Activated T-helper 17 cell treated with anti-CD3 and anti-CD28 coated beads, Interleukin-2, amount 50 U/mL, for 72 hours (primary cell): ENCODE results near the gene LRRC1. TPM values are rescaled to one million over a fixed set of nuclear protein-coding genes. Genes with fewer than 3 reads are reported as not detected.

Experiments
- ATAC-seq: fragments of 150-1000 bp; cut with Tn5 transposase; replicated peaks from 2 replicates; pipeline ENCODE4 v1.10.0; 2021; ENCODE audit warnings: mild to moderate bottlenecking, moderate library complexity
- H3K27ac Mint-ChIP-seq: one replicate; pipeline ENCODE4 v1.8.0; 2022; ENCODE audit warnings: mixed read lengths
- H3K27me3 Mint-ChIP-seq: one replicate; pipeline ENCODE4 v1.8.0; 2022; ENCODE audit warnings: mixed read lengths
- H3K36me3 Mint-ChIP-seq: one replicate; pipeline ENCODE4 v1.8.0; 2022; ENCODE audit warnings: low read depth, mild to moderate bottlenecking, mixed read lengths
- H3K4me1 Mint-ChIP-seq: one replicate; pipeline ENCODE4 v1.8.0; 2022; ENCODE audit warnings: mixed read lengths
- H3K4me3 Mint-ChIP-seq: one replicate; pipeline ENCODE4 v1.8.0; 2022; ENCODE audit warnings: mild to moderate bottlenecking, mixed read lengths
- H3K9me3 Mint-ChIP-seq: one replicate; pipeline ENCODE4 v1.8.0; 2022; ENCODE audit warnings: mixed read lengths
- total RNA-seq, 2 donors: library from RNA; stranded (reverse); gene quantifications; one replicate each; pipeline ENCODE4 v1.2.3, GENCODE V29; 2022

The LRRC1 gene
- total RNA-seq, 2 donors from 2014 or later: 1.7 to 2.2 TPM

DNA sequence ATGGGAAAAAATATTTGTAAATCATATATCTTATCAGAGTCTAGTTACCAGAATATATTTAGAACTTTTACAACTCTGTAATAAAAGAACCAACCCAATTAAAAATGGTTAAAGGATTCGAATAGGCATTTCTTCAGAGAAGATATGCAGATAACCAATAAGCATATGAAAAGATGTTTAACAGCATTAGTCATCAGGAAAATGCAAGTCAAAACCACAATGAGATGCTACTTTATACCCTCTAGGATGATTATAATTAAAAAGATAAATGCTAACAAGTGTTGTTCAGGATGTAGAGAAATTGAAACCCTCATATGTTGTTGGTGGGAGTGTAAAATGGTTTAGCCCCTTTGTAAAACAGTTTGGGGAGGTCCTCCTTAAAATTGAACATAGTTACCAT lies 94.1 kb downstream of the LRRC1 start:
- ATAC-seq: no peak
- no peaks in the 10 kb centered on the region for H3K4me1 Mint-ChIP-seq
- no peaks in the 10 kb centered on the region for H3K9me3 Mint-ChIP-seq
- no peaks in the 10 kb centered on the region for H3K36me3 Mint-ChIP-seq
- no peak overlapping the region for H3K27ac Mint-ChIP-seq
- no peak overlapping the region for H3K4me3 Mint-ChIP-seq
- no peaks in the 10 kb centered on the region for H3K27me3 Mint-ChIP-seq

DNA sequence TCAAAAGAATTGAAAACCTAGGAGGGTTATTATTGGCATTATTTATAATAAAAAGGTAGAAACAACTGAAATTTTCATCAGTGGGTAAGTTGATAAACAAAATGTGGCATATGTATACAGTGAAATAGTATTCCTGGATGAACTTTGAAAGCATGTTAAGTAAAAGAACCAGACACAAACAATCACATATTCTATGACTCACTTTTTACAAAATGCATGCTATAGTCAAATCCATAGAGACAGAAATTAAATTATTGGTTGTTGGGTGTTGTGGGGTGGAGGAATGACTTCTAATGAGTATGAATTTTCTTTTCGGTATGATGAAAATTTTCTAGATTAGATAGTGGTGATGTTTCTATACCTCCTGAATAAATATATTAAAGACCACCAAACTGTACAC lies 94.6 kb downstream of the LRRC1 start:
- no peaks in the 10 kb centered on the region for H3K9me3 Mint-ChIP-seq
- no peak overlapping the region for H3K27ac Mint-ChIP-seq
- no peaks in the 10 kb centered on the region for H3K36me3 Mint-ChIP-seq
- H3K4me1 Mint-ChIP-seq: peaks cover 3% of the 10 kb centered on the region
- H3K4me3 Mint-ChIP-seq: no peak overlapping the region
- no peak for ATAC-seq
- H3K27me3 Mint-ChIP-seq: no peaks in the 10 kb centered on the region

DNA sequence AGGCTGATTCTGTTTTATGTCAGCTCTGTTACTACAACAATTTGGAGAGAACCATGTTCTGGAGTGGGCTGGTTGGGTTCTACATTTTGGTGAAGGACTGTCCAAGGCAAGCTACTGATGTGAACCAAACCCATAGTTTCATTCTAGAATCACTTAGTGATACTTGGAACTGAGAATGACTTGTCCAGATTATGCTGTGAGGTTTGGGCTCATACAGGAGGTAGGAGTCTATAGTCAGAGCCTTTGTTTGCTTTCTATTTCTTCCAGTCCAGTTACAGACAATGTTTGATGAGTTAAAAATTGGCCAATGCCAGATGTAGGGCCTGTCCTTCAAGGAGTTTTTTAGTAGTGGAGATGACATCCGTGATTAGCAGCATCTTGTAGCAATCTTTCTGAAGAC lies 97.9 kb downstream of the LRRC1 start:
- Mint-ChIP-seq H3K4me3 (no peak overlapping the region), H3K27ac (no peak overlapping the region), H3K36me3 (peaks cover 12% of the 10 kb centered on the region), H3K27me3 (no peaks in the 10 kb centered on the region), H3K9me3 (no peaks in the 10 kb centered on the region), H3K4me1 (peaks cover 7% of the 10 kb centered on the region)
- peak; percentile 71 for ATAC-seq

DNA sequence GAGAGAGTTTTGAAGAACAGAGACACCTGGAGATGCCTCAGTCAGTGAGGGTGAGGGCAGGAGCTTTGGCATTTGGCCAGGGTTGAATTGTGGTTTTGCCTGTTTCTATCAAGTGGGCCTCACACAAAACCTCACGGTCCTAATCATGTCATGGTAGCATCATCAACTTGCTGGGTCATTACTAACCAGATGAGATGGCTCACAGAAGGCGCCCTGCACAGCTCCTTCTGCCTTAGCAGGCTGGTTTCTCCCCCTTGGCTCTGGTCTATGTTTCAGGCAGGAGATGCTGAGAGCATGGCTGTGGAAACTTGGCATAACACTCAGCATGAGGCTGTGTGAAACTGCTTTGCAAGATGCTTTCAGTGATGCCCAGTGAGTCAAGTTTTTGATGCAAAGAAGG lies 99.3 kb downstream of the LRRC1 start:
- Mint-ChIP-seq H3K27ac (no peak overlapping the region), H3K9me3 (no peaks in the 10 kb centered on the region), H3K36me3 (peaks cover 12% of the 10 kb centered on the region), H3K27me3 (no peaks in the 10 kb centered on the region), H3K4me1 (peaks cover 7% of the 10 kb centered on the region), H3K4me3 (no peak overlapping the region)
- peak; percentile 93 for ATAC-seq

DNA sequence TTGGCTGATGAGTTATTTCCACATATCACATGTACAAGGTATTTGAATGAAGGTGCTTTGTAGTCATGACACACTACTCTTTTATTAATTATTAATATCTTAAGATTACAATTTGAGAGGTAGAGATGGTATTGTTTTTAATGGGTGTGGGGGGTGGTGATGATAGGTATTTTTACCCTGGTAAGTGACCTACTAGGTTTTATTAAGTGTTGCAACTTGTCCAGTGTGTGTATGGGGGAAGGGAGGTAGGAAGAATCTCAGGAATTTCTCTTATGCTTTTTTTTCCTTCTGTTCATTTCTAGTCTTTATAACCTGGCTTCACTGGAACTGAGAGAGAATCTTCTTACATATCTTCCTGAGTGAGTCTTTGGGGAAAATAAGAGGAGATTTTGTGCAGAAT lies 101.4 kb downstream of the LRRC1 start:
- peaks cover 17% of the 10 kb centered on the region for H3K36me3 Mint-ChIP-seq
- no peaks in the 10 kb centered on the region for H3K9me3 Mint-ChIP-seq
- no peak overlapping the region for H3K27ac Mint-ChIP-seq
- no peak overlapping the region for H3K4me3 Mint-ChIP-seq
- peaks cover 7% of the 10 kb centered on the region for H3K4me1 Mint-ChIP-seq
- ATAC-seq: no peak
- no peaks in the 10 kb centered on the region for H3K27me3 Mint-ChIP-seq

DNA sequence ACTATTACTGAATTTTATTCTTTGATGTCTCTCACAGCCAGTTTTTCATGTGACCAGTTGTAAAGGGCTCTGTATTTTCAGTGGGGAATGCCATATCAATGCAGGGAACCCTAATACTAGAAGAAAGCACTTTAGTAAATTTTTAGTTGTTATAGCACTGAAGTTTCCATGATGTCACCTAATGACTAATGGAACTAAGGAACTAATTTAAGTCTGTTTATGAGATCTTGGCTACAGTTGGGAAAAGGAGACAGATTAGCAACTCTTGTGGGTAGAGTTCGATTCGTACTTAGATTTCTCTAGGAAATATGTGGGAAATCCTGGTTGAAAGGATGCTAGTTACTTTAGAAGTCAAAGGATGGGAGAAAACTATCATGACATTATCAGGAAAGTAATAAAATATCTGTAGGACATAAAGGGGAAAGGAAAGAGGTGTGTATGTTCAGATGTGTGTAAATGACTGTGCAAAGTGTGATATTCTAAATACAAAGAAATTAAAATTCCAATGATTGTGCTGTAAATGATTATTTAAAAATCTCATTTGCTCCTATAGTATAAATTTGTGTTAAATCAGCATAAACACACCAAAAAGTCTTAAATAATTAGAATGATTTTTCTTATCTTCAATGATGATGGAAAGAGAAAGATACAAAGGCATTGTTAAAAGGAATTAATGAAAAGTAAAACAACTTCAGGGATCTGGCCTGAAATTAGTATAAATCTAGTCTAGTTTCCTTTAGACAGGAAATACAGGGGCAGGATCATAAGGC lies 103.4 kb downstream of the LRRC1 start:
- Mint-ChIP-seq H3K4me1 (peaks cover 7% of the 10 kb centered on the region), H3K27ac (no peak overlapping the region), H3K9me3 (no peaks in the 10 kb centered on the region), H3K27me3 (no peaks in the 10 kb centered on the region), H3K4me3 (no peak overlapping the region), H3K36me3 (peaks cover 18% of the 10 kb centered on the region)
- ATAC-seq: no peak

DNA sequence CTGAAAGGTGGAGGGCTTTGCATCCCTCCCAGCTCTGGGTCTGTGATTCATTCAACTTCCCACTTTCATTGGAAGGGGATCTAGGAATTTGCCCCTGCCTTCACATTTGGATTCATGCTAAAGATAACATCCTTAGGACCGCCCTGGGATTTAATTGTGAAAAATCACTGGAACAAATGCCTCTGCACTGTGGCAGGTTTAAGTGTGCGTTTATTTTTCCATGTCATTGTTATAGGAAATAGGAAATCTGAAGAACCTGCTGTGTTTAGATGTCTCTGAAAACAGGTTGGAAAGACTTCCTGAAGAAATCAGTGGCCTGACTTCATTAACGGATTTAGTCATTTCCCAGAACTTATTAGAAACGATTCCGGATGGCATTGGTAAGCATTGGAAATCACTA lies 104.7 kb downstream of the LRRC1 start:
- no peak for ATAC-seq
- Mint-ChIP-seq H3K27ac (no peak overlapping the region), H3K4me1 (peaks cover 2% of the 10 kb centered on the region), H3K36me3 (peaks cover 27% of the 10 kb centered on the region), H3K27me3 (no peaks in the 10 kb centered on the region), H3K9me3 (no peaks in the 10 kb centered on the region), H3K4me3 (no peak overlapping the region)

DNA sequence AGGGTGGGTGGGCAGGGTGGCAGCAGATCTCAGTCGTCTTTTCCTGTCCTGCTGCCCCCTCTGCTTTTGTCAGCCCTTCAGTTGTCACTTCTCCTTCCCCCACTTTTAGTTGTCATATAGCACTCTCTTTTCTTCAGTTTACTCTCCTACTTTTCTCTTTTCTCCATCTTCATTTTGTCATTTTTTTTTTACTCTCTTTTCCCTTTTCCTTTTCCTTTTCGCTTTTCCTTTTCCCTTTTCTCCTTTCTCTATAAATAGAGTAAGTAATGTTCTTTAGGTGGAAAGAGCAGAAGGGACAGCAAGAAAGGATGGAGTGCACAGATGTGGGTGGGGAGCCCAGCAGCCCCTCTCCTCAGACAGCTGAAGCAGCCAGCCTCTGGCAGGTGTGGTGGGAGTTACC lies 108.6 kb downstream of the LRRC1 start:
- no peaks in the 10 kb centered on the region for H3K27me3 Mint-ChIP-seq
- H3K27ac Mint-ChIP-seq: no peak overlapping the region
- H3K4me1 Mint-ChIP-seq: no peaks in the 10 kb centered on the region
- no peaks in the 10 kb centered on the region for H3K9me3 Mint-ChIP-seq
- H3K36me3 Mint-ChIP-seq: peaks cover 26% of the 10 kb centered on the region
- ATAC-seq: no peak
- no peak overlapping the region for H3K4me3 Mint-ChIP-seq

DNA sequence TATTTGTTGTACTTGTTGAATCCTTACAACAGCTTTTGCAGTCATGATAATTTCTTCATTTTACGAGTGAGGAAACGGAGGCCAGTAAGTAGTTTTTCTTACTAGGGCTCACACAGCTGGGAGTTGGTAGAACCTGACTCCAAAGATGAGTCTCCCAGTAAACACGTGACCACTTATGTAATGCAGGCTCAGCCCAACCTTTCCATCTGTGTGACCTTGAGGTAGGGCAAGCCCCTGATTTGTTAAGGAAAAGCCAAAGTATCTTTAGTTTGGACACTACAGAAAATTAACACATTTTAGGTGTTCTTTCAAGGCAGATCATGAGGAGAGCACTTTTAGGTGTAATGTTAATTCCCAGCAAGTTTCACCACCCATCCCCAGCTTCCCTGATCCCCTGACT lies 111.3 kb downstream of the LRRC1 start:
- Mint-ChIP-seq H3K27ac (no peak overlapping the region), H3K9me3 (no peaks in the 10 kb centered on the region), H3K4me3 (no peak overlapping the region), H3K4me1 (no peaks in the 10 kb centered on the region), H3K36me3 (peaks cover 21% of the 10 kb centered on the region), H3K27me3 (no peaks in the 10 kb centered on the region)
- no peak for ATAC-seq

DNA sequence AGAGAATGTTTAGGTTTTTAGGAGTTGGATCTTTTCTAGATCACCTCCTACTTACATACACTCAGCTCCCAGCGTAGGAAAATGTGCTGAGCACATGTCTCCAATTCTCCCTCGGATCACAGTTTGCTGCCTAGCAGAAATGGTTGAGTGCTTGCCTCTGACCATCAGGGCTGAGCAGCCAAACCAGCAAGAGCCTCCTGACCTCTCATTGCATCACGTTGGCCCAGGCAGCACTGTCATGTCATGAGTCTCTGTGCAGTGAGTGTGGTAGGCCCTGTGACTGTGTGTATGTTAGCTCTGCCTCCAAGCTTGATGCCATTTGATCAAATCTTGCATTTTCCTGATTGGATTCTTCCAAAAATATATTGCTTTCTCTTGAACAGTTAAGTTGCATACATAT lies 112.0 kb downstream of the LRRC1 start:
- H3K4me3 Mint-ChIP-seq: no peak overlapping the region
- ATAC-seq: no peak
- H3K36me3 Mint-ChIP-seq: peaks cover 21% of the 10 kb centered on the region
- H3K27me3 Mint-ChIP-seq: no peaks in the 10 kb centered on the region
- no peaks in the 10 kb centered on the region for H3K4me1 Mint-ChIP-seq
- H3K9me3 Mint-ChIP-seq: no peaks in the 10 kb centered on the region
- no peak overlapping the region for H3K27ac Mint-ChIP-seq

DNA sequence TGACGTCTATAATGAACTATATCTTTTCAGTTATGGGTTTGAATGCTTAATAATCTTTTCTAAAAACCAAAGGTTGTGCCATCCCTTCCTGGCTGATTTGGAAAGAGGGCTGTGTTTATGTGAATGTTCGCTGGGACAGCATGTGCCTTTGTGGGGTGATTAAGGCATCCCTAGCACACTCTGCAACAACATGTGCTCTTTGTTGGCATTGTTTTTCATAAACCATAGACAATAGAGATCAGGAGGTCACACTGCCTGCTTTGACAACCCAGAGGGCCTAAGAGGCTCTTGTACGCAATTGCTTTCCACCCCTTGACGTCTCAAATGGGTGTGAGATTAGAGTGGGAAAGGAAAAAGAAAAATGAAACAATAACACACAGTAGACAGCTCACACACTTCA lies 116.0 kb downstream of the LRRC1 start:
- no peaks in the 10 kb centered on the region for H3K9me3 Mint-ChIP-seq
- no peak overlapping the region for H3K27ac Mint-ChIP-seq
- H3K27me3 Mint-ChIP-seq: no peaks in the 10 kb centered on the region
- no peak overlapping the region for H3K4me3 Mint-ChIP-seq
- no peaks in the 10 kb centered on the region for H3K4me1 Mint-ChIP-seq
- ATAC-seq: no peak
- peaks cover 13% of the 10 kb centered on the region for H3K36me3 Mint-ChIP-seq

DNA sequence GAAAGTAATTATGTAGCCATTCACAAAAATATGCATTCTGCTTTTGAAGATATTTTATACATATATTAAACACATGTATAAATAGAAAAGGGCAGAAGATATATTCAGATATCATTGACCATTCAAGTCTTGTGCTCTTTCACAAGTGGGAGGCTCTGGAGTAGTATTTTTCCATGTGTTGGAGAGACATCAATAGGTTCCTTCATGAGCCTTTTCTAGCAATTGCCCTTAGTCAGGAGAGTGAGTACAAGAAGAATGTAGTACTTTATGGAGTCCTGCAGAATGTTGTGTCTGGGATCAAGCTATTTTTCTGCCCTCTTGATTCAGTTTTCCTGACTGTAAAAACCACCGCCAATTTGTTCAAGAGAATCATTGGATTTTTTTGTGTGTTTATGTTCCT lies 117.9 kb downstream of the LRRC1 start:
- Mint-ChIP-seq H3K36me3 (peaks cover 13% of the 10 kb centered on the region), H3K4me3 (no peak overlapping the region), H3K4me1 (no peaks in the 10 kb centered on the region), H3K27me3 (no peaks in the 10 kb centered on the region), H3K9me3 (no peaks in the 10 kb centered on the region), H3K27ac (no peak overlapping the region)
- ATAC-seq: no peak

DNA sequence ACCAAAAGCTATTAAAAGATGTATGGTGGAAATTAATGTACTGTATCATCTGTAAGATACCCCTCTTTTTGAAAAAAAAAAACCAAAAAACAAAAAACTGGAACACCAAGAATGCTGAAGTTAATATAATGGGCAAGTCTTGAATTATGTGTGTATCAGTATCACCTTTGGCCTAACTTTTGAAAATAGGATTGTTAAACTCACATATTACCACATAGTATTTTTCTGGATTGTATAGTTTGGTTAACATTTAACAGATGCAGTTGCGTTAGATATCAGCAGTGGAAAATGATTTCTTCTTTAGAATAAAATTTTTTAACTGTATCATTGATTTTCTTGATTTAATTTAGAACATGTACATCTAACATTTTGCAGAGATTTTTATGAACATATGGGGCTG lies 118.5 kb downstream of the LRRC1 start:
- no peak for ATAC-seq
- Mint-ChIP-seq H3K9me3 (no peaks in the 10 kb centered on the region), H3K4me1 (no peaks in the 10 kb centered on the region), H3K4me3 (no peak overlapping the region), H3K27ac (no peak overlapping the region), H3K27me3 (no peaks in the 10 kb centered on the region), H3K36me3 (peaks cover 13% of the 10 kb centered on the region)

DNA sequence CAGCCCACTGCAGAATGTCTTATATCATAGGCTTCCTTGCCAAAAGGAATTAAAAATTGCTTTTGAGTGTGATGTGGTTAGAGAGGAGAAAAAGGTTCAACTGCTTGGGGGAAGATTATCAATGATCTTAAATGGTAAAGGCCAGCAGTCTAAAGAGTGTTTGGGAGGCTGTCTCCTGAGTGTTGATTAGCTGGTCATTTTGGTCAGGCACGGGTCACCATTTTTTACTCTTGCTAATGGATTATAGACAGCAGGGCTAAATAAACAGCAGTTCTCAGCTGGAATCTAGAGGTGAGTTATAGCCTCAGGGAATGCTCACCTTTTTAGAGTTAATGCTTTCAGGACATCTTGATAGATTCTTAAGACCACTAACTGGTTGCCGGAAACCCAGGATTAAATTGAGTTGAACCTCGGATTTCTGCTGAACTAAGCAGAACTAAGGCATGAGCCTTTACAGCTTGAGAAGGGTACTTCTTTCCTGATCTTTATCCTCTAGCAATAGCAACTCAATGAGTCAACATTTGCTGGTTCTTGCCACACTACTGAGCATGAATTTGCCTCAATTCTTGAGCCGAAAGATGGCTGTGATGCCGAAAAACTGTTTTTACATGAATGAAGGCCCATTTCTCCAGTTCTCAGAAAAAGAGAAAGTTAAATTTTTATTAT lies 120.4 kb downstream of the LRRC1 start:
- peaks cover 19% of the 10 kb centered on the region for H3K36me3 Mint-ChIP-seq
- H3K4me3 Mint-ChIP-seq: no peak overlapping the region
- H3K9me3 Mint-ChIP-seq: no peaks in the 10 kb centered on the region
- no peaks in the 10 kb centered on the region for H3K4me1 Mint-ChIP-seq
- ATAC-seq: no peak
- H3K27ac Mint-ChIP-seq: no peak overlapping the region
- no peaks in the 10 kb centered on the region for H3K27me3 Mint-ChIP-seq

DNA sequence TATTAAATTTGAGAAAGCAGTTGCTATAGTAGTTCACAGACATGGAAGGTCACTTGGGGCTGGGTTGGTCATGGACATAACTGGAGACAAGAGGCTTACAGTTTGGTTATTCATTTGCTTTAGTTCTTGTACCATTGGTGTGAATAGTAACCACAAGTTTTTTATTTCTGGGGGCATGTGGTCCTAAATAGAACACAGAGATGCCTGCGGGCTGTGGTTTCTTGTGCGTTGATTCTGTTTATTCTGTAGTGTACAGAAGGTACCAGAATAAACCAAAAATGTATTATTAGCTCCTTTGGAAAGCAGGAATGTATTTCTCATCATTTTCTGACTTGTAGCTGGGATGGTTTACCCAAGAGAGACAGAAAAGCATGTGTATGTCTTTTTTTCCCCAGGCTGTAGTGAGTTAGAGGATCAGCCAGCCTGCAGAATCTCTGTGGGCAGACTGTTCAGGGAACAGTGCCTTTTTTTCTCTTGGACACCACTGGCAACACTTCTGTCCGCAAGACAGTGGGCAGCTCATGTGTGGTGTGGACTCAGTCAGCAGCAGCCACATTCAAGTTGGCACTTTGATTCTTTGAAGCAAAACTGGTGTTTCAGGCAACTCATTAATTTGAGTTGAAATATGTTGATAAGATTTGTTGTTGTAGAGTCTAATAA lies 122.1 kb downstream of the LRRC1 start:
- H3K4me1 Mint-ChIP-seq: no peaks in the 10 kb centered on the region
- peaks cover 35% of the 10 kb centered on the region for H3K36me3 Mint-ChIP-seq
- no peaks in the 10 kb centered on the region for H3K9me3 Mint-ChIP-seq
- H3K27ac Mint-ChIP-seq: no peak overlapping the region
- no peak for ATAC-seq
- H3K27me3 Mint-ChIP-seq: no peaks in the 10 kb centered on the region
- no peak overlapping the region for H3K4me3 Mint-ChIP-seq
